ENCODE results near the gene DENND2C.
"Not testable (repeated sequence)": the region's sequence is repeated elsewhere in the genome, so short reads cannot be mapped to it uniquely, and the experiment has no call there.

The DENND2C gene

GRCh38 chr1:114595602-114596001 lies 74.2 kb downstream of the DENND2C start:
- no peak for DNase-seq (ENCODE audit: low read depth)

- DNase-seq (ENCODE audit: low read depth), result no peak
Measured at GRCh38 chr1:114594046-114594445, 75.8 kb downstream of the DENND2C start.

- no peak for DNase-seq (ENCODE audit: low read depth)
Measured at GRCh38 chr1:114589122-114589521, 80.7 kb downstream of the DENND2C start.

- DNase-seq (ENCODE audit: low read depth), result no peak
Measured at GRCh38 chr1:114588196-114588689, 81.6 kb downstream of the DENND2C start.

- DNase-seq (ENCODE audit: low read depth), result no peak
Measured at GRCh38 chr1:114587203-114587991, 82.5 kb downstream of the DENND2C start.

- DNase-seq (ENCODE audit: low read depth), result no peak
Measured at GRCh38 chr1:114586513-114587047, 83.3 kb downstream of the DENND2C start.

GRCh38 chr1:114585231-114585630 lies 84.6 kb downstream of the DENND2C start:
- DNase-seq (ENCODE audit: low read depth), result peak; percentile 76

- DNase-seq (ENCODE audit: low read depth), result peak; percentile 99
Measured at GRCh38 chr1:114581335-114582287, 88.2 kb downstream of the DENND2C start, which contains the start of gene BCAS2. Gene BCAS2 (minus strand): TSS chr1:114581615. CDS start chr1:114581591, 24 bp downstream.

- no peak for DNase-seq (ENCODE audit: low read depth)
Measured at GRCh38 chr1:114574365-114574764, 95.5 kb downstream of the DENND2C start.

- no peak for DNase-seq (ENCODE audit: low read depth)
Measured at GRCh38 chr1:114564141-114564540, 105.7 kb downstream of the DENND2C start.

GRCh38 chr1:114562978-114563510 lies 106.8 kb downstream of the DENND2C start:
- not testable (repeated sequence) for DNase-seq (ENCODE audit: low read depth)

- DNase-seq (ENCODE audit: low read depth), result no peak
Measured at GRCh38 chr1:114561333-114561732, 108.5 kb downstream of the DENND2C start.

- no peak for DNase-seq (ENCODE audit: low read depth)
Measured at GRCh38 chr1:114559356-114559755, 110.5 kb downstream of the DENND2C start.

GRCh38 chr1:114558544-114558943 lies 111.3 kb downstream of the DENND2C start:
- DNase-seq (ENCODE audit: low read depth), result peak; percentile 7

- no peak for DNase-seq (ENCODE audit: low read depth)
Measured at GRCh38 chr1:114554577-114554976, 115.3 kb downstream of the DENND2C start.

GRCh38 chr1:114552106-114552639 lies 117.7 kb downstream of the DENND2C start:
- DNase-seq (ENCODE audit: low read depth), result no peak

GRCh38 chr1:114551400-114551799 lies 118.4 kb downstream of the DENND2C start:
- peak; percentile 2 for DNase-seq (ENCODE audit: low read depth)

GRCh38 chr1:114550336-114550735 lies 119.5 kb downstream of the DENND2C start:
- DNase-seq (ENCODE audit: low read depth), result no peak

GRCh38 chr1:114549137-114549536 lies 120.7 kb downstream of the DENND2C start:
- DNase-seq (ENCODE audit: low read depth), result no peak

GRCh38 chr1:114547076-114547475 lies 122.8 kb downstream of the DENND2C start:
- no peak for DNase-seq (ENCODE audit: low read depth)

- DNase-seq (ENCODE audit: low read depth), result no peak
Measured at GRCh38 chr1:114545796-114546195, 124.1 kb downstream of the DENND2C start.

- DNase-seq (ENCODE audit: low read depth), result no peak
Measured at GRCh38 chr1:114545315-114545714, 124.5 kb downstream of the DENND2C start.

All from EH (cell line).